OCI-M2 (cell line): Measurements from ENCODE around the gene CEP57L1.
"Not testable (repeated sequence)": the region's sequence is repeated elsewhere in the genome, so short reads cannot be mapped to it uniquely, and the experiment has no call there.

Experiments
- DNase-seq: peaks from one replicate; lab custom pipeline; 2025; ENCODE audit not compliant: unreplicated experiment; lab: John Stamatoyannopoulos, UW

The CEP57L1 gene

GRCh38 chr6:109073344-109074132, 21.8 kb upstream of the CEP57L1 start:
- no peak for DNase-seq

- DNase-seq, result no peak
These were observed 21.2 kb upstream of the CEP57L1 start for GRCh38 chr6:109074133-109074415.

GRCh38 chr6:109075934-109076333, 19.4 kb upstream of the CEP57L1 start:
- DNase-seq, result no peak

GRCh38 chr6:109076377-109076776, 18.9 kb upstream of the CEP57L1 start:
- DNase-seq, result no peak

- DNase-seq, result no peak
These were observed 15.3 kb upstream of the CEP57L1 start for GRCh38 chr6:109079981-109080380.

- DNase-seq, result no peak
These were observed 14.3 kb upstream of the CEP57L1 start for GRCh38 chr6:109081026-109081425.

GRCh38 chr6:109081516-109082187, 13.7 kb upstream of the CEP57L1 start:
- DNase-seq, result no peak

GRCh38 chr6:109082188-109082577, 13.1 kb upstream of the CEP57L1 start:
- DNase-seq, result no peak

- no peak for DNase-seq
These were observed 11.7 kb upstream of the CEP57L1 start for GRCh38 chr6:109083657-109084056.

- DNase-seq, result not testable (repeated sequence)
These were observed 11.2 kb upstream of the CEP57L1 start for GRCh38 chr6:109084146-109084545.

- no peak for DNase-seq
These were observed 7.5 kb upstream of the CEP57L1 start for GRCh38 chr6:109087661-109088264.

GRCh38 chr6:109088995-109089394, 6.3 kb upstream of the CEP57L1 start:
- DNase-seq, result no peak

GRCh38 chr6:109091314-109092024, 3.8 kb upstream of the CEP57L1 start:
- no peak for DNase-seq

- DNase-seq, result no peak
These were observed 3.2 kb upstream of the CEP57L1 start for GRCh38 chr6:109092074-109092473.

GRCh38 chr6:109093732-109094415, 1.4 kb upstream of the CEP57L1 start:
- no peak for DNase-seq

- DNase-seq, result peak; percentile 45
These were observed 781 bp upstream of the CEP57L1 start, which contains the start of gene SESN1 for GRCh38 chr6:109094416-109095035. TSS of gene SESN1 (minus strand) at chr6:109094846. CDS start at chr6:109094073, 773 bp downstream.

- no peak for DNase-seq
These were observed 453 bp downstream of the CEP57L1 start for GRCh38 chr6:109095835-109096084.

GRCh38 chr6:109096208-109096607, 901 bp downstream of the CEP57L1 start:
- DNase-seq, result no peak

- DNase-seq, result no peak
These were observed 2.4 kb downstream of the CEP57L1 start for GRCh38 chr6:109097661-109098060.

GRCh38 chr6:109102762-109103161, 7.5 kb downstream of the CEP57L1 start:
- no peak for DNase-seq

- DNase-seq, result no peak
These were observed 8.6 kb downstream of the CEP57L1 start for GRCh38 chr6:109103942-109104341.
